Activated naive CD8-positive, alpha-beta T cell treated with anti-CD3 and anti-CD28 coated beads, Interleukin-2, amount 50 U/mL, for 16 hours (primary cell): ENCODE measurements around the gene FOXF2.
"Not testable (repeated sequence)": the region's sequence is repeated elsewhere in the genome, so short reads cannot be mapped to it uniquely, and the experiment has no call there.

Experiments
- DNase-seq: peaks from one replicate; pipeline ENCODE4 v3.0.0-alpha.2; 2020; ENCODE audit warnings: low read depth, low spot score

The FOXF2 gene

DNA sequence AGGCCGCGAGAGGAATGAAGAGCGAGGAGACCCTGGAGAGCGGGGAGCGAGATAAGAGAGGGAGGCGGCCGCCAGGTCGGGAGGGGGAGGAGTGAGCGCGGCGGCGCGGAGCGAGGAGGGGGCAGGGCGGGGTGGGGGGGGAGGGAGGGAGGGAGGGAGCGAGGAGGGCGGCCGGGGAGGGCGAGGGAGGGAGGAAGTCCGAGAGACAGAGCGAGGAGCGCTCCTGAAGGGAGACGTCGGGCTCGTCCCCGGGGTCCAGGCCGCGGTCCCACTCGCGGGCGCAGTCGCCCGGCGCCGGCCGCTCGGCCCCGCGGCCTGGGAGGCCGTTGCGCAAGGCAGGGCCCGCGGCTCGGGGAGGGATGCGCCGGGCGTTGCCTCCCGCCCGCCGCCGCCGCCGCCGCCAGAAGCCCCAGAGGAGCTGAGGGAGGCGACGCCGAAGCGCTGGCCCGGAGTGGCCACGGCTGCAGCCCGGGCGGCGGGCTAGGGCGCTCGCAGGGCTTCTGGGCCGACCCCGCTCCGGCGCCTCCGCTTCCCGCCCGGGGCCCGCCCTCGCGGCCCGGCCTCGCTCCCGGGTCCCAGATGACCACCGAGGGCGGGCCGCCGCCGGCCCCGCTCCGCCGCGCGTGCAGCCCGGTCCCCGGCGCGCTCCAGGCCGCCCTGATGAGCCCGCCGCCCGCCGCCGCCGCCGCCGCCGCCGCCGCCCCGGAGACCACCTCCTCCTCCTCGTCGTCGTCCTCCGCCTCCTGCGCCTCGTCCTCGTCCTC is at the start of gene FOXF2:
Gene FOXF2, plus strand, starts transcription at position 208 of the 764 bp plus-strand sequence. Its CDS starts 372 bp downstream, at position 580.
- DNase-seq: no peak

DNA sequence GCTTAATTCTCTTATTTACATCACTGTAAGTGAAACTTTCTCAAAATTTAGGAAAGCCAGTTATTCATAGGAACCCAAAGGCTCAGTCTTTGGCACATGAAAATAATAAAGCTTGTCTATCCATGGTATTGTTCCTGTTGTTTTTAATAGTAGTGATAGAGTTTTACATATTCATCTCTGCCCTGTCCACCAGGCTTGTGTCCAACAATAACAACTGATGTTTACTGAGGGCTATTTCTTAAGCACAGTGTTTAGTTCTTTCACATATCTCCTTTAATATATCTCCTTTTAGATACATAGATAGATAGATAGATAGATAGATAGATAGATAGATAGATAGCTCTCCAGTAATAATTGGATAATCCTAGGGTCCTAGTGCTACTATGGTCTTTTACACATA is 43.3 kb upstream of the FOXF2 start:
- no peak for DNase-seq

DNA sequence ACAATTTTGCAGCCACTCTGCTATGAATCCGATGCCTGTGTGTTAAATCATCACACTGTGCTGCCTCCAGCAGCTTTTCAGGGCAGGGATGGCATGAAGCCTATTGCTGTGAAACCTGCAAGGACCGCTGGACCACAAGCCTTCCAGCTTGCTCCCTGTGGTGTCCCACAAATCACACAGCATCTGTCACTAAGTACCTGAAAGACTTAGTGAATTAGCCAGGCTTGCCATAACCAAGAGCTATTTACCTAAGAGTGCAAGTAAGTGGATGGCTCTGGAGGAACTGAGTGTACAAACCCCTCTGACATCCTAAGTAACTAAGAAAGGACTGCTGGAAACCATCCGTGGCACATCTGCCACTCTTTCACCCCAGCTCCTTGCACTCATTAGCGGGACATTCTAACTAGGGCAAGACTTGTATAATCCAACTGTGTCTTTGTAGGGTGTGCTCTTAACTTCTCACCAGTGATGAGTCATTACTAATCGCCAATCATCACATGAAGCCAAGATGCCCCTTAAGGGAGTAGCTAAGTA is 42.8 kb upstream of the FOXF2 start:
- DNase-seq: no peak

DNA sequence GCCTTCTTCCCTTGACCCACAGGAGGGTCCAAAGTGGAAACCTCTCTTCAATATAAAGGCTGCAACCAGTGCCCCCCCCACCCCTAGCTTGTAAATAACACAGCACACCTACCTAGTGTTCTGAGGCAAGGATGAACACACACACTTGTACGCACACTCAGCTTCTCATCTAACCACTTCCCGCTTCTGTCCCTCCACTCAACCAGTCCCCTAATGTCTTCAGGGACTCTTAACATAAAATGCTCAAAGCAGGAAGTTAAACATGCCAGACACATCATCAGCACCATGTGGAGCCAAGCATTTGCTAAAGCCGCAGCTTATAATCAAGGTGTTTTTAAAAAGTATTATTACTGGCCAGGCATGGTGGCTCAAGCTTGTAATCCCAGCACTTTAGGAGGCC is 42.2 kb upstream of the FOXF2 start:
- no peak for DNase-seq

DNA sequence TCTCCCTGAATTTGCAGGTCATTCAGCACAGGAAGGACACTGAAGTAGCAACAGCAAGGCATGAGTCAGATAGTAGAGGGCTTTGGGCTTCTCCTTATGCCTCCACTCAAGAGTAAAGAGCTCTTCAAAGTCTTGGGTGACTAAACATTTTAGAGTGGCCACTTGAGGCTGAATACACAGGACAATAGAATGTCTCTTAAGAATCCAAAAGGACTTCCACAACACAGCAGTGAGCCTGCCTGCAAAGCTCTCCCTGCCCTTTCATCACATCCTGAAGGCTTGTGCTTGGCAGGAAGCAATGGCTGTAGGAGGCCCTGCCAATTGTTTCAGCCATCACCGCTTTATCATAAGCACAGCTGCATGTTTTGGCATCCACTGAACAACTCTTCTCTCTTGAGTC is 40.7 kb upstream of the FOXF2 start:
- no peak for DNase-seq

DNA sequence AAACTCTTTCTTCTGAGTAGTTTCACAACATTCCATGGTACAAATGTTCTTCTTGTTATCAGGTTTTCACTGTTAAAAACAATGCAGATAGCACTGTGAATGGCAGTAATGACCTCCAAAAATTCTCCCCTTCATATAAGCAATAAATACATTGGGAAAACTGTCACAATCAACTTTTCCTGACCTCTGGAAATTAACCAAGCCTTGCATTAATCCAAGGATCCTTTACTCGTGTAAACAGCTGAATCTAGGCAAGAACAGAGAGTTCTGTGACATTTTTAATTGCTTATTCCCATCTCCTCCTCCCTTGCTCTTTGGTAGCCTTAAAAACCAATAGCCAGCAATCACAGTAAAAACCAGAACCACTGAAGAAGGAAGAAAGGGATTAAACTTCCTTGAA is 39.7 kb upstream of the FOXF2 start:
- DNase-seq: no peak

DNA sequence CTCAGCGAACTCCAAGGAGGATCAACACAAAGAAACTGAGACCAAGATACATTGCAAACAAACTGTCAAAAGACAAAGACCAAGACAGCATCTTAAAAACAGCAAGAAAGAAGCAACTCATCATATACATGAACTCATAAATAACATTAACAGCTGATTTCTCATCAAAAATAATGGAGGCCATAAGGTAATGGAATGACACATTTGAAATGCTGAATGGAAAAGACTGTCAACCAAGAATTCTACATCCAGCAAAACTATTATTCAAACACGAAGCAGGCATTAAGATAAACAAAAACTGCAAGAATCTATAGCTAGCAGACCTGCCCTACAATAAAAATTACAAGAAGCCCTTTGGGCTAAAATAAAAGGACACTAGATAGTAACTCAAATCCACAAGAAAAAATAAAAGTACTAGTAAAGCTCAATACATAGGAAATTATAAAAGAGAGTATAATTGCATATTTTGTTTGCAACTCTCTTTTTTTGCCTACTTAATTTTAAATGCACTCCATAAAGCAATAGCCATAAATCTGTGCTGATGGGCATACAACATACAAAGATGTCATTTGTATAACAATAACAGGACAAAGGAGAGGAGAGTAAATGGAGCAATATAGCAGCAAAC is 37.9 kb upstream of the FOXF2 start:
- DNase-seq: no peak

DNA sequence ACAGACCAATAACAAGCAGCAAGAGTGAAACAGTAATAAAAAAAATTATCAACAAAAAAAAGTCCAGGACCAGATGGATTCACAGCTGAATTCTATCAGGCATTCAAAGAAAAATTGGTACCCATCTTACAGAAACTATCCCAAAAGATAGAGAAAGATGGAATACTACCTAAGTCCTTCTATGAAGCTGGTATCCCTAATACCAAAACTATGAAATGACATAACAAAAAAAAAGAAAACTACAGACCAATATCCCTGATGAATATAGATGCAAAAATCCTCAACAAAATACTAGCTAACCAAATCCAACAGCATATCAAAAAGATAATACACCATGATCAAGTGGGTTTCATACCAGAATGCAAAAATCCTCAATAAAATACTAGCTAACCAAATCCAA is 34.3 kb upstream of the FOXF2 start:
- not testable (repeated sequence) for DNase-seq

DNA sequence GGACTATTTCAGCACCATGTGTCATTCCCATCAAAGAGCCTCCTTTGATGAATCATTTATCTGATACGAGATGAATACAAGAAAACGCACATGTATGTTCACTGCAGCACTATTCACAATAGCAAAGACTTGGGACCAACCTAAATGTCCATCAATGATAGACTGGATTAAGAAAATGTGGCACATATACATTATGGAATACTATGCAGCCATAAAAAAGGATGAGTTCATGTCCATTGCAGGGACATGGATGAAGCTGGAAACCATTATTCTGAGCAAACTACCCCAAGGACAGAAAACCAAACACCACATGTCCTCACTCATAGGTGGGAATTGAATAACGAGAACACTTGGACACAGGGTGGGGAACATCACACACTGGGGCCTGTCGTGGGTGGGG is 27.7 kb upstream of the FOXF2 start:
- not testable (repeated sequence) for DNase-seq

DNA sequence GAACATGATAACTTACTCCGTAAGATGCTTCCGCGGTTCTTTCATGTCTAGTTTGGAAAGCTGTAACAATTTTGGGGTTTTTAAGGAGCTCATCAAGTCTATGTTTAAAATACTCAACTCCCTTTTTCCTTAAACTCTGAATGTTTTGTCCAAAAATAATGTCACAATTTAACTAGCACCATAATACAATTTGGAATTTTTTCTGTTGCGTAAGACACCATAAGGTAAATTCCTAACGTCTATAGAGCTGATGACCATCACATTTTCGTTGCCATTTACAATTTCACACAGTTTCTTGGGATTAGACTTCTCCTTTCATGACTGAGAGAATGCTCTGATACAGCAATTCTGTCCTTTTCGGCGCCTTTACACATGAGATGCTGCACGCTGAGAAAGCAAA is 26.7 kb upstream of the FOXF2 start:
- DNase-seq: no peak

DNA sequence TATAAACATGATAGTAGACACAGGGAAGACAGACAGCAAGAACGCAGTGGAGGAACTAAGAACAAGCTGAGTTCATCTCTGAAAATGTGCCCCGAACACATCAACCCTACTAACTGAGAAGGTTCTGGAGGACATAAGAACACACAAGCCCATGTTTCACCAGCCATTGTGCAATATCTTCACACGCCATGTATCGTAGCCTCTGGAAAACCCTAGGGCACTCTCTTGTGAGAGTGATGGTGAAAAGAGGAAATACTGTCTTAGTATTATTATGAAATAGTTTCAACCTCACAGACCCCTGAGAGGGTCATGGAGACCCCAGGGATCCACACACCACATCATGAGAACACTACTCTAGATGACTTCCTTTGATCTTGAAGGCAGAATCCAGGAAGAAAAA is 26.1 kb upstream of the FOXF2 start:
- no peak for DNase-seq

DNA sequence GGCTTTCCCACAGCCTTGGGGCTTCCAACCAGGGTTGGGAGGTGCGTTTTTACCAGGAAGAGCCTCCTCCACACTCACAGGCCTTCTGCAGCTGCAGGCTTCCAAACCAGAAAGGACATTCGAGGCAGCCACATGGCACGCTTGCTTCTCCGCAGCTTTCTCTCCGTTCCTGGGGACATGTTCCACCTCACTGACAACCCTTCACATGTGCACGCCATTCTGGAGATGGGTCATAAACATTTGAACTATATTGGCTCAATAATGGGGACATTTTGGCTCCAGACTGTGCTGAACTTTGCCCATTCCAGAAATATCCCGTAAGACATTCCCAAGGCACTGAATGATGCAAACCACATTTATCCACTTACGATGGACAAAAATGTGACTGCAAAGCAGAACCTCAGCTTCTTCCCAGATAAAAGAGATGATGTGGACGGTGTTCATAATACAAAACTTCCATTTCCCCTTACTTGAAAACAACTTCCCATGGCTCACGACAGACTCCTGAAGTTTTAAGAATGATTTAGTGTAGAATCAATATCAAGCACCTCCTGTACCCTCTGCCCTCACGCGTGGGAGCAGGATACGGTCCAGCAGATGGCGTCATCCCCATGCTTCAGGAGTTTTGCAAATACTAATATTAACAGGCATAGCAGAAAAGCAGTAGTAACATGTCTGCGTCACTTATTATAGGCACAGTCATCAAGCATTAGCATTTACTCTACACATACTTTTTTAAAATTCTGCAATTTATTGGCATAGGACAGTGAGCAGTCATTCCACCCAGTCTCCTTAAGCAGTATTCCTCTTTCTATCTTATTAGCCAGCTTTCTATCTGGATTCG is 25.4 kb upstream of the FOXF2 start:
- no peak for DNase-seq

DNA sequence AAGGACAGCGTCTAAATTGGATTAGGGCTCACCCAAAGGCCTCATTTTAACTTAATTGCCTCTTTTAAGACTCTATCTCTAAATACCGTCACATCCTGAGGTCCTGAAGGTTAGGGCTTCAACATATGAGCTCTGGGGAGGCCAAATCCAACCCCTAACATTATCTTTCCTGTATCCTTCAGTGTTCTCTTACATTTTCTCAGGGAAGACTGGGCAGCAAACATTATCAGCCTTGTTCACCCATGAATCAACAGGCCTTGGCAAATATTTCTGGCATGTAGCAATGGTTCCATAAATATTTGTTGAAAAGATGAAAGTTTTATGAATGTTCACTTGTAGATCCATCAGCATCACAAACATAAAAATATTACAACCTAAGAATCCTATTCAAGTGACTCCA is 24.6 kb upstream of the FOXF2 start:
- no peak for DNase-seq

DNA sequence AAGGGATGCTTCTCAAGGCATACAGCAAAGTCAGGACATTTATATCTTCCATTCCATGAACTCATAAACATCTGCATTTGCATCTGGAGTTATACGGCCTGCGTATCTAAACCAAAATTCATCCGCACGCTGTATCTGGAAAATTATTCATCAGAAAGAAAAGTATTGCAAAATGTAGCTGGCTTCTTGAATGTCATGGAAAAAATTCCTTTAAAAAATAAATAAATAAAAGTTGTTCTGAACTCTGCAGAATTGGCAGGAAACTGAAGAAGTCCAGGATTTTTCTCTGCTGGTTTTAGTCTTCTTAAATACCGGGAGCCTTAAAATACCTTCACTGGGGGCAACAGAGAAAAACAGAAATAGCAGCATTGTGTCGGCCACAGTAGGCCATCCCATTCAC is 23.7 kb upstream of the FOXF2 start:
- DNase-seq: no peak

DNA sequence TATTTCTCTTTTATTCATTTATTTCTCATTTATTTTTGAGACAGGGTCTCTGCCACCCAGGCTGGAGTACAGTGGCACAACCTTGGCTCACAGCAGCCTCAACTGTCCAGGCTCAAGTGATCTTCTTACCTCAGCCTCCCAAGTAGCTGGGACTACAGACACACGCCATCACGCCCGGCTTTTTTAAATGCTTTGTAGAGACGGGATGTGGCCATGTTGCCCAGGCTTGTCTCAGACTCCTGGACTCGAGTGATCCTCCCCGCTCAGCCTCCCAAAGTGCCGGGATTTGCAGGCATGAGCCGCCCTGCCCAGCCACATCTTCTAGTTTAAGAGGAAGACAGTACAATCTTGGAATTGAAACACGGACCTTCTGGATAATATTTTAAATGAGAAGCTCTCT is 21.6 kb upstream of the FOXF2 start:
- DNase-seq: no peak

DNA sequence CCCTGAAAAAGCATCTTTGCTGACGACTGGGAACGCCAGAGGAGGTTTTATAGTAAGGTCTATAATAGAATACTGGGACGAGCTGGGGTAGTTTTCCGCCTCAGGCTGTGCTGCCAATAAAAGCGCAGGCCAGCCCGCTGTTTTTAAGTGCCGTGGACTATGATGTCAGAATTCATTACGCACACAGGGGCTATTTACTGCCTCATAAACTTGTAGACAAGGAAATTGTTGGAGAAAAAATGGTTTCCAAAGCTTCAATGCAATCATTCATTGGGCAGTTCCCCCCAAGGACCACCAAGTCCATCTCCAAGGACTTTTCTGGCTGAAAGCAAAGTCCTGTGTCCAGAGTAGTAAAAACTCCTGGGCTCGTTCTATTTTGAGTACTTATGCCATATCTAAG is 20.4 kb upstream of the FOXF2 start:
- DNase-seq: no peak

DNA sequence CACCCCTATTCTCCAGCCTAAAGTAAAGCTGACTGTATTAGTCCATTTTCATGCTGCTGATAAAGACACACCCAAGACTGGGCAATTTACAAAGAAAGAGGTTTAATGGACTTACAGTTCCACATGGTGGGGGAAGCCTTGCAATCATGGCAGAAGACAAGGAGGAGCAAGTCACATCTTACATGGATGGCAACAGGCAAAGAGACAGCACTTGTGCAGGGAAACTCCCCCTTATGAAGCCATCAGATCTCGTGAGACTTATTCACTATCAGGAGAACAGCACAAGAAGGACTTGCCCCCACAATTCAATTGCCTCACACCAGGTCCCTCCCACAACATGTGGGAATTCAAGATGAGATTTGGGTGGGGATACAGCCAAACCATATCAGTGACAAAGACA is 19.7 kb upstream of the FOXF2 start:
- not testable (repeated sequence) for DNase-seq

DNA sequence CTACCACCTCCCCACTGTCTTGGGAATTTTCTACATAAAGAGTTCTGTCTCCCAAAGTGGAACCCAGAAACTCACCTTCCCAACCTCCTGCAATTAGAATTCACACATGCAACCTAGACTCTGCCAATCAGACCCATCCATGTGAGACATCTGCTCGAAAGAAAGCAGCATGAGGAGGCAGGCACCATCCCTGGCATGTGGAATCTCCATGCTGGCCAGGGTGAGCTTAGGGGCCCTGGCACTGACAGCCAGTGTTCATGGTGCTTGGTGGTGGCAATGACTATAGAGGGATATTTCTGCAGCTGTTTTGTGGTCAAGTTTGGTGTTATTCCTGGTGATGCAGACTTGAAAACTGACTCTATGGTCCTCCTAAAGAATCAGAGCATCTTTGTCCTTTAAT is 17.4 kb upstream of the FOXF2 start:
- no peak for DNase-seq

DNA sequence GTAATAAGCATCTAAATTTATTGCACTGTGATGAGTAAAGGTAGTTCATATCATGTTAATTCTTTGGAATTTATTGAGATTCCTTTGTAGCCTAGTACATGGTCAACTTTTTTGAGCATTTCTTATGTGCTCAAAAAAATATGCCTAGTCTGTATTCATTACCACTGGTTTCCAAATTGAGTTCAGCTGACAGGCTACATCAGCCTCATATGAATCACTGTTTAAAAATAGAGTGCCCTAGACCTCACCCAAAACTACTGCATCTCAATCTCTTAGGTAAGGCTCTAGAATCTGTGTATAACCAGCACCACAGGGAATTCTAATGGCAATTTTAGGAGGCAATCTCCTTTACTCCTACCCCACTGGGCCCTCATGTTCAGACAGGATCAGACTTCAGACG is 16.7 kb upstream of the FOXF2 start:
- DNase-seq: no peak

DNA sequence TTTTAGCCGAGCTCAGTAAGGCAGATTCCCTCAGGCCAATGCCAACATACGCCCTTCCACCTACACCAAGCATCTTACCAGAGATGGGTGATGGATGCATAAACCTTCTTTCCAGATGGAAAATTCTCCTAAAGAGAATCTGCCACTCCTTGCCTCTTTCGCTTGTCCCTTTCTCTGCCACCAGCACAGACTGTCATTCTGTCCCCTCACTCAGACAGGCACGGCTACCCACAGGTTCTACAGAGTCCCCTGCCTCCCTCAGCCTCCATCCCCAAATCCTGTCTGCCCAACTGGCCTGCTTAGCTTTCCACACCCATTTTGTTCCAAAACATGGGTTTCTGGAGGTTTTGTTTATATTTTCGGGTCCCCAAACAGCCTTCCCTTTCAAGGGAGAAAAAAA is 12.7 kb upstream of the FOXF2 start:
- DNase-seq: no peak

DNA sequence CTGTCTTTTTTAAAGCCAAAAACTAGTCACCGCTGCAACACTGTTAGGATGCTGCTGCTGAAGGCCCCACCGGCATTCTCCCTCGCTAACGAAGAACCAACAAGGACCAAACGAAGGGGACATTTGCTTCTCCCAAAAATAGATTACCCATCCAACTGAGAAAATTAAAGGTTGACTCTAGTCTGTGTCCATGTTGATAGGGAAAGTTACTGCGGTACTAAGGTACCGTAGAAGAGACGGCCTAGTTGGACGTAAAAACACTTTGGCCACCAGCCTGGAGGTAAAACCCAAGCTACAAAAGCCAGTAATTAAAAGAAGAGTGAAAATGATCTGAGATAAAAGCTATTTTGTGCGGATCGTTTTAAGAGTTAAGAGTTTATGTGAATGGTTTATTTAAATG is 11.8 kb upstream of the FOXF2 start:
- no peak for DNase-seq
